Hematopoietic multipotent progenitor cell (in vitro differentiated cells): ENCODE data around the gene PALMD. TPM values are rescaled to one million over a fixed set of nuclear protein-coding genes. Genes with fewer than 3 reads are reported as not detected.

Experiments used
- DNase-seq, 3 donors: peaks; one replicate each; pipeline ENCODE4 v3.0.0-alpha.2; 2011 to 2015; ENCODE audit warnings: low read depth in 2 of 3, low spot score in 2 of 3
- total RNA-seq: library from RNA; depleted of rRNA; stranded (reverse); fragments of >200 nt; gene quantifications from one replicate; pipeline ENCODE4 v1.2.3, GENCODE V29; 2012

PALMD gene
- total RNA-seq, 1 donor: under 0.01 TPM

GRCh38 chr1:99629164-99629563, 16.7 kb upstream of the PALMD start:
- DNase-seq: no peak

DNA sequence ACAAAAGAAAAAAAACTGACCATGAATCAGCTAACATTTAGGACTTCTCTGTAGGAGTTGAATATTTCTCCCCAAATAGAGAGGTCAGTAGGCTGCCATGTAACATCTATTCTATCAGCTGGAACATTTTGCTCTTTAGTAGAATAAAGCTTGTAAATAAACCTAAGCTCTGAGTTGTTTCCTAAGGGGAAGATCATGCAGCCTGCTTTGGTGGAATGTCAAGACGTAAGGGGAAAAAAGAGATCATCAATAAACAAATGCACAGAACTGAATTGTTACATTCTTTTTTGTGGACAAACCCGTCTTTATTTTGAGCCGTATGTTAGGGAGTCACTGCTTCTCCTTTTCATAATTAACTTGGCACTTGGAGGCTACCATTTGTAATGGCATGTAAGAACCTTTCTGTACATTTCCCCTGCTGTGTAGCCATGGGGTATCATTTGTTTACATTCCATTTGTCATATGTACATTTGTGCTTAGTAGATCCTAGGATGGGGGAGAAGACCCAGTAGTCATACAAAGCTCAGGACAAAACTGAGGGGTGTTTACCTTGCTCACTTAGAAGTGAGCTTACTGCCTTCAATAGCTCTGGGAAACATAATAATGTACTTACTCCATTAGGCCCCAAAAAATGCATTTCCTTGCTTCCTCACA, 10.8 kb upstream of the PALMD start:
- no peak for DNase-seq

- no peak for DNase-seq
Observed at GRCh38 chr1:99635664-99636063, 10.2 kb upstream of the PALMD start.

DNA sequence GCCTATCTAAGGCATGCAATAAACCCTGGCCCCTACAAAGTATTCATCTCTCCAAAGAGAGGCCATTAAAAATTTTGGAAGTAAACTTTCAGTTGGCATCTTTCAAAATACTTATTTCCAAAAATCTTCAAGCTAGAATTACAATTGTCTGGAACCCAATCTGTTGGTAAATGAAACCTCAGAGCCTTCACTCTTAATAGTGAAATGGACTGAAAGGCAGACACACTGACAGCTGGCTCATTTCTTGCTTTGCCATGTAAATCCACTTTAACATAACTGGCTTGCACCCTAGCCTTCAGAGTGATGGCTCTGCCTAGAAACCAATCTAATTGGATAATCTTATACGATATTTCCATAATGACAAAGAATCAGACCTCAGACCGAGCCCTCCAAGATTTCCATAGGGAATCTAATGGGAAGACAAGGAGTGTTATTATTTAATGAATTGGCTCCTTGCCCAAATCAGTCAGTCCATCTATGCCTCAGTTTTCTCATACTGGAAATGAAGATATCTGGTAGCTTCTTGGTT, 9.2 kb upstream of the PALMD start:
- DNase-seq: no peak

- no peak for DNase-seq
Observed at GRCh38 chr1:99638853-99639252, 7.1 kb upstream of the PALMD start.

GRCh38 chr1:99639408-99639807, 6.5 kb upstream of the PALMD start:
- DNase-seq: no peak

DNA sequence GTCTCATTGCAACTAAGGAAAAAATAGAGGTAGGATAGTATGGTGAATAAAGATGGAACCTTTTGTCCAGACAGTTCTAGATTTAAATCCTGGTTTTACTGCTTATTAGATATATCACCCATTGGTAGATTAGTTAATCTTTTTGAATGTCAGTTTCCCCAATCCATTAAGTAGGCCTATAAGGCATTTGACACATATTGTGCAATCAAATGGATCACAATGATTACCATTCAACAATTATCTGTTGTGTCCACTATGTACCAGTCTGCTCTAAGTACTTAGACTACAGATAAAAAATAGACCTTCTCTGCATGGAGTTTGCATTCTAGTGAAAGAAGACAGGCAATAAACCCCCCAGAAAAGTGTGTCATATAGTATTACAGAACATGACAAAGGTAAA, 6.0 kb upstream of the PALMD start:
- no peak for DNase-seq

- no peak for DNase-seq
Observed at GRCh38 chr1:99640672-99641071, 5.2 kb upstream of the PALMD start.

DNA sequence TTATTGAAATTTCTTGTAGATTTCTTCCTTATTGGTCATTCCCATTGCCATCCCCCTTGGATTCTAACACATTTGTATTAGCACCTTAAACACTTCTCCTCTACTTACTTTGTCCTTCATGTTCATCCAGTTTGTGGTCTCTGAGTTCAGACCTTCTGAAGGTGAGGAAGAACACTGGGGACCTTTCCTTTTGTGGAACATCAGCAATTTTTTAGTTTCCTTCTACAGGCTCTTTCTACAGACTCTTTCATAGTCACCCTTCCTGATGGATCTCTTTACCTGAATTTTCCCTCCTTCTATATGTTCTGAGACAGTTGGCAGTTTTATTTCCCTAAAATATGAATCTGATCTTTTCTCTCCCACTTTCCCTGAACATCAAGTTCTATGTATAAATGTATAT, 4.4 kb upstream of the PALMD start:
- no peak for DNase-seq

DNA sequence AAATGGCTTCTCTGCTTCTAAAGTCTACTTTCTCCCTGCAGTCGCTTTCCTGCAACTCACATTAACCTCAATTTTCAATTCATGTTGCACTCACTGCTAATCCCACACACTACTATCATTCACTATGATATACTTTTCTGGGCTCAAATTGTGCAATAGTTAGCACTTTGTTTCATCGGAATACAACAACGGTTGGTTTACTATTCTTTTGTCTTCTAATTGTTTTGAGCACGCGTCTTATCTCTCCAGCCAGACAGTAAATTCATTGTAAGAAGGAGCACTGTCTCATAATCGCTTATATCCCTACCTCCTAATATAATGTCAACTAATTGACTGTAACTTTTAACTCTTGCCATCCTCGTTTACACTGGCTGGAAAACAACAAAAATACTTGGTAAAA, 3.9 kb upstream of the PALMD start:
- no peak for DNase-seq

DNA sequence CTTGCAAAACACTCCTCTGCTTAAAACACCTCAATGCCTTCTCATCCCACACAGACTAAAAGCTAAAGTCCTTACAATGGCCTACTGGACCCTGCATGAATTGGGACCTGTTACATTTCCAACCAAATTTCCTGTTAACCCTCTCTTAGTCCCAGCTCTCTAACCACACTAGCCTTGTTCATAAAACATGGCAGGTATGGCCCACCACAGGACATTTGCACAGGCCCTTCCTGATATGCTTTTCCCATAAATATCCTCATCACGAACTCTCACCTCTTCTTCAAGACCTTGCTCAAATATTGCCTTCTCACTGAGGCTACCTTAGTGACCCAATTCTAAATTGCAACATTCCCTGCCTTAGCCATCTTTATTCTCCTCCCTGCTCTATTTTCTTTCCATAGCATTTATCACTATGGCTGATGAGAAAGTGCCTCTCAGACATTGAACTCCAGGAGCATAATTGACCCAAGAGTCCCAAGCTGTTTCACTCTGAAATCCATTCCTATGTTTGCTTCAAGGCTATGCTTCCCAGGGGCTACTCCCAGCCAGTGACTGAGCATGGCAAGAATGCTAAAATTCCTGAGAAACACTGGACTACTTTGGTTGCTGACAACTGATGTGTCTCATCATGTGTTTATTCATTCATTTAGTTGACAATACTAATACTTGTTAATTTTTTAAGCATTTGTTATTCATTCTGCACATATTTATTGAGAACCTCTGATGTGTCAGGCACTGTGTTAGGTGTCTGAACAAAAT, 2.7 kb upstream of the PALMD start:
- no peak for DNase-seq

DNA sequence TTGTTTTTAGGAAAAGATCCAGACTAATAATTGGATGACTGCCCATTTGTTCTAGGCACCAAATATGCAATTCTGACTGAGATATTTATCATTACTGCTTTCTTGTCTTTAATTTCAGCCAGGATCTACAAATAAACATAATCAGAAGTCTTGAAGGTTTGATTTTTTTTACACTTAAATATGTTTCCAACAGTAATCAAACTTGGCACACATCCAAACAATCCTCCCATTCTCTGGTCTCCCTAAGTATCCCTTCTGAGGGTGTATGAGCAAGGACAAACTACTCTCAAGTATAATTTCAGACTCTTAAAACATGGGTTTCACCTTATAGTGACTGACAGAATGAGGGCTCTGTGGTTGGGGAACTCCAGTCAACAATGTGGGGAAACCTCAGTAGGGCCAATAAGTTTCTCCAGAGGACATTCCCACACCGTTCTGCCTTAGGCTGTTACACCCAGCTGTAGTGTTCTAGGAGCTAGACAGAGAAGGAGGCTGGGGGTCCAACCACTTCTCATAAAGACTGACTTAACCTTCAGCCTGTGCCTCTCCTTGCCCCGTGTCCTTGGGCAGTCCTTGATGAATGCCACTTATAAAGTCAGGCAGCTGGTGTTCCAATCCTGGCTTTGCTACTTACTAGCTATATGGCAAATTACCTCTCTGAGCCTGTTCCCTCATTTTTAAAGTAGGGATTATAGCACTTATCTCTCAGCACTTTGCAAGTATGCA, 1.5 kb upstream of the PALMD start:
- no peak for DNase-seq

DNA sequence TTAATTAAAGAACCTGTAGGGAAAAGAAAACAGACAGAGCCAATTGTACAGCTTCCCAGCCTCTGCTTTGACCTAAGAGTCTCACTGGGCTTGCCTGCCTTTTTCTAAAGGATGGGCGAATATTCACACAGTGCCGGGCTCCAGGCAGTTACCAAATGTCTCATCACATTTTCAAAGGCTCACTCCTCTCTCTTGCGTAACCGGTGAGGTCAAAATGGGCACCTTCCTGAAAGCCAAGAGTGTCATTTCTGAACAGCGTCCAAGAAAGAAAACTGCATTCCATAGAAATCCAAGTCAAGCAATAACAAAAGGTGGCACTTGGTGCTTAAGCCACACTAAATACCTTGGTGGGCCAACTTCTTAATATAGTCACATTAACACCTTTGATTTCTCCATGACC, 710 bp upstream of the PALMD start:
- DNase-seq: no peak

DNA sequence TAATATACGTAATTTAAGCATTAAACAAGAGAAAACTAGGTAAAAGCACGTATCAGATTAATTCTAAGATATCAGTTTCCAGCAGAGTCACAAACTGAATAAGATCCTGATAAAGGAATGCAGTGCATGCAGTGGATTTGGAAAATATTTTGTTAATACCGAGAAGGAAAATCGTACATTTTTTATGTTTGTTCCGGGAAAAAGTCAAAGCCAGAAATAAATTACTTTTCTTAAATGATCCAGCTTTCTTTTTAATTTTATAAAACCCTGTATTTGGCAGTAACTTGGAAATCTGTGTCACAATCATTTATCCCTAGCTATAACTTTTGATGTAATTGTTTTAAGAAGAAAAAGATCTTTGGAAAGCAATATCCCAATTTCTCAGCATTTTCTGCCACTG, 955 bp downstream of the PALMD start:
- no peak for DNase-seq

DNA sequence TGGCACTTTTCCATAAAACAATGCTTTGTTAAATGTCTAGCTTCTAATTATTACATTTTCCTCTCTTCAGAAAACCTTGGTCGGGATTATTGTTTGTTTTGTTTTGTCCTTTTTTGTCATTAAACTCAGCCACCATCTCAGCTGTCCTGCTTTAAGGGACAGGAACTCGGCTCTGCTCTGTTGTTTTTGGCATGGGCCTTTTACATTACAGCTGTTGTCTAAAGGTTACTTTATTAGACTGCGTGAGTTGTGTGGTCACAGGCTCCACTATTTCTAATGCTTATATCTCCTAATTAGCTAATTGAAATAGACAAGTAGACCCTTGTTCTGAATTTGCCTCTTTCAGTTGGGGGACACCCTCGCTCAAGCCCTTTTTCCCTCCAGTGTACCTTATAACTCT, 1.6 kb downstream of the PALMD start:
- no peak for DNase-seq

DNA sequence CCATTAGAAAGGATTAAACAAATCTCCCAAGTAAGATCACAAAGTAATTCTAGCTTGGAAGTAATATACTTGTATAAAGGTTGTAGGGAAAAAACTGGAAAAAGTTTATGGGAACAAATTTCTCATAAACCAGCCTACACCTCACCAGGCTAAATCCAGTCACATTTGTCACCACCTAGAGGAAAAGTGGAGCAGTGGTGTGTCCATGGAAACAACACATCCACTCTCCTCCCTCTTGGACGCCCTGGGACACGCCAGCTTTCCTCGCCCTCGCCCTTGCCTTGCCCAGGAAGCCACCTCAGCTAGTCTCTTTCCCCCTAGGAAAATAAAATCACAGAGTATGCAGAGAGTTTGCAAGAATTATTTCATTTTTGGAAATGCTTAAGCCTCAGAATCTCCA, 2.2 kb downstream of the PALMD start:
- DNase-seq: no peak

- DNase-seq: no peak
Observed at GRCh38 chr1:99650030-99650429, 4.1 kb downstream of the PALMD start.

GRCh38 chr1:99650773-99651437, 5.0 kb downstream of the PALMD start:
- DNase-seq: no peak

DNA sequence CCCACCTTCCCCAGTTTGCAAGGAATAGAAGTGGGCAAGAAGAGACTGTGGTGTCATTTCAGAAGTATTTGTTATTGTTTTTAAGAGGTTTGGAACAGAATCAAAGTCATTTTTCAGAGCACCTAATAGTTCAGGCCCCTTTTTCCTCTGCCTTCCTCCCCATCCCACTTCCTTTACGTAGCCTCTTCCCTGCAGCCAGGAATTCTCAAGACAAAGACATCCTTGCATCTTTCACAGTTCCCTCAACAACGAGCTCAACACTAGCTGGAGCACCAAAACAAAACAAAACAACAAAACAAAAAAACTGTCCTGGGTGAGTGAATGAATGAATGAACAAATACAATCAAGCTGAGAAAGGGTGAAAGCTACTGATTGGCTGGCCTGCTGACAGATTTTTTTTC, 7.0 kb downstream of the PALMD start:
- no peak for DNase-seq

DNA sequence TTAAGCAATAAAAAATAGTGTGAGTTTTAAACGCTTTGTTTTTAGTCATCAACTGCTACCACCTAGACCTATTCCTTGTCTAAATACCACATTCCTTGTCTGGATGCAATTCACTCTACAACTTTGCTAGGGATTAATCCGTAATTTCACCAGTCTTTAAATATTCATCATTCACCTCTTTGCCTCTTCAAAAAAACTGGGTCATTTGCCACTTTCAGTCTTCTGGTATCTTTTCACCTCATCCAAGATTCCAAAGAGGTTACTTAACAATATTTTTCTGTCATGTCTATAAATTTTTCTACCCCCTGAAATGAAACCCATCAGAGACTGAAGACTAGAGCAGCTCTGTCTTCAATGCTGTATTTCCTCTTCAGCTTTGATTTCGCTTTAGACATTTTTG, 9.5 kb downstream of the PALMD start:
- no peak for DNase-seq

- DNase-seq: no peak
Observed at GRCh38 chr1:99656701-99657100, 10.8 kb downstream of the PALMD start.
